ENCODE measurements around the gene ENKD1. TPM values are rescaled to one million over a fixed set of nuclear protein-coding genes. Genes with fewer than 3 reads are reported as not detected.

ENKD1 gene
- total and polyA plus RNA-seq, 4 donors: 9.5 to 30.2 (median 29.1) TPM

GRCh38 chr16:67683767-67684166 lies 17.2 kb upstream of the ENKD1 start:
- 100% methylated on average over 1 of the region's 4 CpGs for WGBS (ENCODE audit: insufficient coverage)
- Histone ChIP-seq H3K4me1 (ENCODE audit: control insufficient read depth, insufficient read depth, low read length) (peaks cover 2% of the 10 kb centered on the region), H3K4me3 (ENCODE audit: low read depth, low read length) (no peak overlapping the region), H3K27ac (ENCODE audit: low read depth, low read length) (no peak overlapping the region), H3K9me3 (ENCODE audit: control insufficient read depth, insufficient read depth, low read length) (no peaks in the 10 kb centered on the region), H3K36me3 (ENCODE audit: control insufficient read depth, insufficient read depth, low read length) (peaks cover 46% of the 10 kb centered on the region), H3K27me3 (ENCODE audit: control insufficient read depth, insufficient read depth, low read length) (no peaks in the 10 kb centered on the region)
- no peak for DNase-seq (ENCODE audit: low read depth in 4 of 6, low spot score in 6 of 6)

GRCh38 chr16:67679935-67680897 lies 13.7 kb upstream of the ENKD1 start:
- 95% methylated on average over 7 of the region's 10 CpGs for WGBS (ENCODE audit: insufficient coverage)
- Histone ChIP-seq H3K9me3 (ENCODE audit: control insufficient read depth, insufficient read depth, low read length) (no peaks in the 10 kb centered on the region), H3K27ac (ENCODE audit: low read depth, low read length) (no peak overlapping the region), H3K27me3 (ENCODE audit: control insufficient read depth, insufficient read depth, low read length) (no peaks in the 10 kb centered on the region), H3K36me3 (ENCODE audit: control insufficient read depth, insufficient read depth, low read length) (peaks cover 49% of the 10 kb centered on the region), H3K4me1 (ENCODE audit: control insufficient read depth, insufficient read depth, low read length) (peaks cover 7% of the 10 kb centered on the region), H3K4me3 (ENCODE audit: low read depth, low read length) (no peak overlapping the region)
- no peak for DNase-seq (ENCODE audit: low read depth in 4 of 6, low spot score in 6 of 6)

- Histone ChIP-seq H3K27me3 (ENCODE audit: control insufficient read depth, insufficient read depth, low read length) (no peaks in the 10 kb centered on the region), H3K4me3 (ENCODE audit: low read depth, low read length) (no peak overlapping the region), H3K9me3 (ENCODE audit: control insufficient read depth, insufficient read depth, low read length) (no peaks in the 10 kb centered on the region), H3K27ac (ENCODE audit: low read depth, low read length) (peak overlapping the region; percentile 15), H3K4me1 (ENCODE audit: control insufficient read depth, insufficient read depth, low read length) (peaks cover 25% of the 10 kb centered on the region), H3K36me3 (ENCODE audit: control insufficient read depth, insufficient read depth, low read length) (peaks cover 47% of the 10 kb centered on the region)
- DNase-seq (ENCODE audit: low read depth in 4 of 6, low spot score in 6 of 6): no peak
- 75% methylated on average over 8 of the region's 12 CpGs for WGBS (ENCODE audit: insufficient coverage)
Observed at GRCh38 chr16:67678354-67679023, 11.9 kb upstream of the ENKD1 start.

GRCh38 chr16:67677712-67678111 lies 11.2 kb upstream of the ENKD1 start:
- Histone ChIP-seq H3K4me1 (ENCODE audit: control insufficient read depth, insufficient read depth, low read length) (peaks cover 32% of the 10 kb centered on the region), H3K36me3 (ENCODE audit: control insufficient read depth, insufficient read depth, low read length) (peaks cover 44% of the 10 kb centered on the region), H3K4me3 (ENCODE audit: low read depth, low read length) (no peak overlapping the region), H3K27ac (ENCODE audit: low read depth, low read length) (no peak overlapping the region), H3K9me3 (ENCODE audit: control insufficient read depth, insufficient read depth, low read length) (no peaks in the 10 kb centered on the region), H3K27me3 (ENCODE audit: control insufficient read depth, insufficient read depth, low read length) (no peaks in the 10 kb centered on the region)
- WGBS (ENCODE audit: insufficient coverage): no CpG with 5 or more reads among the region's 1 CpG
- DNase-seq (ENCODE audit: low read depth in 4 of 6, low spot score in 6 of 6): no peak

- no peak for DNase-seq (ENCODE audit: low read depth in 4 of 6, low spot score in 6 of 6)
- H3K4me1 ChIP-seq (ENCODE audit: control insufficient read depth, insufficient read depth, low read length): peaks cover 34% of the 10 kb centered on the region
- H3K9me3 ChIP-seq (ENCODE audit: control insufficient read depth, insufficient read depth, low read length): no peaks in the 10 kb centered on the region
- peaks cover 47% of the 10 kb centered on the region for H3K36me3 ChIP-seq (ENCODE audit: control insufficient read depth, insufficient read depth, low read length)
- H3K27ac ChIP-seq (ENCODE audit: low read depth, low read length): no peak overlapping the region
- 91% methylated on average over 6 of the region's 8 CpGs for WGBS (ENCODE audit: insufficient coverage)
- no peak overlapping the region for H3K4me3 ChIP-seq (ENCODE audit: low read depth, low read length)
- H3K27me3 ChIP-seq (ENCODE audit: control insufficient read depth, insufficient read depth, low read length): no peaks in the 10 kb centered on the region
Observed at GRCh38 chr16:67676939-67677338, 10.4 kb upstream of the ENKD1 start.

- Histone ChIP-seq H3K9me3 (ENCODE audit: control insufficient read depth, insufficient read depth, low read length) (no peaks in the 10 kb centered on the region), H3K27me3 (ENCODE audit: control insufficient read depth, insufficient read depth, low read length) (no peaks in the 10 kb centered on the region), H3K4me1 (ENCODE audit: control insufficient read depth, insufficient read depth, low read length) (peaks cover 34% of the 10 kb centered on the region), H3K36me3 (ENCODE audit: control insufficient read depth, insufficient read depth, low read length) (peaks cover 47% of the 10 kb centered on the region), H3K27ac (ENCODE audit: low read depth, low read length) (no peak overlapping the region), H3K4me3 (ENCODE audit: low read depth, low read length) (no peak overlapping the region)
- no peak for DNase-seq (ENCODE audit: low read depth in 4 of 6, low spot score in 6 of 6)
- 83% methylated on average over 1 of the region's 4 CpGs for WGBS (ENCODE audit: insufficient coverage)
Observed at GRCh38 chr16:67676516-67676915, 10.0 kb upstream of the ENKD1 start.

- WGBS (ENCODE audit: insufficient coverage): 100% methylated on average over 4 of the region's 7 CpGs
- Histone ChIP-seq H3K4me1 (ENCODE audit: control insufficient read depth, insufficient read depth, low read length) (peaks cover 34% of the 10 kb centered on the region), H3K27me3 (ENCODE audit: control insufficient read depth, insufficient read depth, low read length) (no peaks in the 10 kb centered on the region), H3K36me3 (ENCODE audit: control insufficient read depth, insufficient read depth, low read length) (peaks cover 44% of the 10 kb centered on the region), H3K9me3 (ENCODE audit: control insufficient read depth, insufficient read depth, low read length) (no peaks in the 10 kb centered on the region), H3K4me3 (ENCODE audit: low read depth, low read length) (no peak overlapping the region), H3K27ac (ENCODE audit: low read depth, low read length) (no peak overlapping the region)
- DNase-seq (ENCODE audit: low read depth in 4 of 6, low spot score in 6 of 6): no peak
Observed at GRCh38 chr16:67675999-67676398, 9.4 kb upstream of the ENKD1 start.

- no peaks in the 10 kb centered on the region for H3K27me3 ChIP-seq (ENCODE audit: control insufficient read depth, insufficient read depth, low read length)
- no peak overlapping the region for H3K27ac ChIP-seq (ENCODE audit: low read depth, low read length)
- H3K4me3 ChIP-seq (ENCODE audit: low read depth, low read length): no peak overlapping the region
- 97% methylated on average over 17 of the region's 17 CpGs for WGBS (ENCODE audit: insufficient coverage)
- H3K36me3 ChIP-seq (ENCODE audit: control insufficient read depth, insufficient read depth, low read length): peaks cover 41% of the 10 kb centered on the region
- no peaks in the 10 kb centered on the region for H3K9me3 ChIP-seq (ENCODE audit: control insufficient read depth, insufficient read depth, low read length)
- peaks cover 34% of the 10 kb centered on the region for H3K4me1 ChIP-seq (ENCODE audit: control insufficient read depth, insufficient read depth, low read length)
- DNase-seq (ENCODE audit: low read depth in 4 of 6, low spot score in 6 of 6): no peak
Observed at GRCh38 chr16:67675579-67675935, 9.0 kb upstream of the ENKD1 start.

GRCh38 chr16:67674851-67675578 lies 8.5 kb upstream of the ENKD1 start:
- WGBS (ENCODE audit: insufficient coverage): 87% methylated on average over 26 of the region's 28 CpGs
- Histone ChIP-seq H3K27me3 (ENCODE audit: control insufficient read depth, insufficient read depth, low read length) (no peaks in the 10 kb centered on the region), H3K4me3 (ENCODE audit: low read depth, low read length) (no peak overlapping the region), H3K4me1 (ENCODE audit: control insufficient read depth, insufficient read depth, low read length) (peaks cover 34% of the 10 kb centered on the region), H3K27ac (ENCODE audit: low read depth, low read length) (no peak overlapping the region), H3K9me3 (ENCODE audit: control insufficient read depth, insufficient read depth, low read length) (no peaks in the 10 kb centered on the region), H3K36me3 (ENCODE audit: control insufficient read depth, insufficient read depth, low read length) (peaks cover 36% of the 10 kb centered on the region)
- DNase-seq (ENCODE audit: low read depth in 4 of 6, low spot score in 6 of 6): no peak

All from spinal cord (tissue), 10 donors.